ENCODE measurements around the gene BIRC6.
"Not testable (repeated sequence)": the region's sequence is repeated elsewhere in the genome, so short reads cannot be mapped to it uniquely, and the experiment has no call there.

Gene BIRC6

DNA sequence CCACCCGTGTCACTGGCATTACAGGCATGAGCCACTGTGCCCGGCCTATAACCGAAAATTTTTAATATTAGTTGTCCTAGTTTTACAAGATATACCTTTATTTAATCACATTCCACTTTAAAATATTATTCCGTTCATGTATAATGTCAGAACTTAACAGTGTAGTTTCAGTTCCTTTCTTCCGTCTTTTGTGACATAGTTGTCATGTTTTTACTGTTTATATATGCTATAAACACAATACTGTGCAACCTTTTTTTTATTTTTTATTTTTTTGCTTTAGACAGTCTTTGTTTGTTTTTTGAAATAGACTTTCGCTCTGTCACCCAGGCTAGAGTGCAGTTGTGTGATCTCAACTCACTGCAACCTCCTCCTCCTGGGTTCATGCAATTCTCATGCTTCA is 141.5 kb downstream of the BIRC6 start:
- no peak for DNase-seq (ENCODE audit: low read depth, low spot score)

DNA sequence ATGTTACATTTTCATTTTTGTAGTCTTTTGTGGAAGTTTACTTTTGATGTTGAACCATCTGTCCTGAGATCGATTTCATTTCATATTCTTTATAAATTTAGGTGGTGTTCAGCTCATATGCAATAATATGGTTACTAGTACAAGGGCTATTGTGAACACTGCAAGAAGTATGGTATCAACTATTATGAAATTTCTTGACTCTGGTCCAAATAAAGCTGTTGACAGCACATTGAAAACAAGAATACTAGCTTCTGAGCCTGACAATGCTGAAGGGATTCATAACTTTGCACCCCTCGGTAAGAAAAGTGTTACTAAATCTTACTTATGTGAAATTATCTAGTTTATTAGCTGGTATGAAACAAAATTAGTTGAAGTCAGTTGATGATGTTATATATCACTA is 146.1 kb downstream of the BIRC6 start:
- DNase-seq (ENCODE audit: low read depth, low spot score): no peak

DNA sequence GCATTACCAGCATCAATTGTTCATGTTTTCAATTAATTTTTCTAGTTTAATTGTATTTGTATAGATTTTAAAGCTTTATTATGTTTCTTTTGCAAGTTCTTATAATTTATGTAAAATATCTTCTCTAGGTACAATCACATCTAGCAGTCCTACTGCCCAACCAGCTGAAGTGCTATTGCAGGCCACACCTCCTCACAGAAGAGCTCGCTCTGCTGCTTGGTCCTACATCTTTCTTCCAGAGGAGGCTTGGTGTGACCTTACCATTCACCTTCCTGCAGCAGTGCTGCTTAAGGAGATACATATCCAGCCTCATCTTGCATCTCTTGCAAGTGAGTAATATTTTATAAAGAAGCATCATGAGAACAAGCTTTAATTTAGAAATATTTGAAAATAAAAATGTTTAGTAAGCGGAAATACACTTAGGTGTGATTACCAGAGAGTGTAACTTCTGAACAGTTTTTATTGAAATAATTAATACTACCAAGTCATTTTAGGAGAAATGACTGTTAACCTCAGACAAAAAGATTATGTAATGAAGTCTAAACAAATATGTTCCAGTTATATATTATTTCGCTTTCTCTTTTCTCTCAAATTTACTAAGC is 148.2 kb downstream of the BIRC6 start:
- no peak for DNase-seq (ENCODE audit: low read depth, low spot score)

DNA sequence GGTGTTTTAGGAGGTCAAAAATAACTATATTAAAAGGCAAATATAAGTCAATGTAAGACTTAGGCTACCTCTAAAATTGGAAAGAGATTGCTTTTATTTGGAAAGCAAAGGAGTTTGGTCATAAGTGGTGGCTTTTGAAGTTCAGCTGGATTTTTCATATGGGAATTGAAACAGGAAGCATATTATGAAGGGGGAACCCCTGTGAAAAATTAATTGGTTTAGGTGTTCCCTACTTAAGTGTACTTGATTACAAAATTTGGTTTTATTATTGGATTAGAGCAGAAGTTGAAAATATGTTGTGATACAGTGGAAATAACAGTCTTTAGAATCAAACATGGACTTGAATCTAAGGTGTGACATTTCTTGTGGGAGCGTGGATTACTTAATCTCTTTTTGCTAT is 149.6 kb downstream of the BIRC6 start:
- no peak for DNase-seq (ENCODE audit: low read depth, low spot score)

DNA sequence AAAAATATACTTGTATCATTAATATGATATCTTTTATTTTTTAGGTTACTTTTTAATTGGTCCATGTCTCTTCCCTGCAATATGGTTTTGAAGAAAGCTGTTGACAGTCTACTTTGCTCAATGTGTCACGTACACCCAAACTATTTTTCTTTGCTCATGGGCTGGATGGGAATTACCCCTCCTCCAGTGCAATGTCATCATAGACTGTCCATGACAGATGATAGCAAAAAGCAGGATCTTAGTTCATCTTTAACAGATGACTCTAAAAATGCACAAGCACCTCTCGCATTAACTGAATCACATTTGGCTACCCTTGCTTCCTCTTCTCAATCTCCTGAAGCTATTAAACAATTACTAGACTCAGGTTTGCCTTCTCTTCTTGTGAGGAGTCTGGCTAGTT is 158.1 kb downstream of the BIRC6 start:
- no peak for DNase-seq (ENCODE audit: low read depth, low spot score)

DNA sequence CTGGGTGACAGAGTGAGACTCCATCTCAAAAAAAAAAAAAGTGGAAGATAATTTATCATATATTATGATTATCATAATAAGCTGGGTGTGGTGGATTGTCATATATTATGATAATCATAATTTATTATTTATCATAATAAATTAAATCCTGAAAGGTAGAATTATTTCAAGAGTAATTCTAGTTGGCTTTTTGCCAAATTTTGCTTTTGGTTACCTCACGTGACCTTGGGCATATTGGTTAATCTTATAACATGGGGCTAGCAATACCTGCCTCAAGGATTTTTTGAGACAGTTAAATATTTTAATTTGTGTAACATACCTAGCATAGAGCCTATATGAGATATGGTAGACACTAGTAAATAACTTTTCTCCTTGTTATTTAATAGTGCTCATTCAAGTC is 159.7 kb downstream of the BIRC6 start:
- DNase-seq (ENCODE audit: low read depth, low spot score): no peak

DNA sequence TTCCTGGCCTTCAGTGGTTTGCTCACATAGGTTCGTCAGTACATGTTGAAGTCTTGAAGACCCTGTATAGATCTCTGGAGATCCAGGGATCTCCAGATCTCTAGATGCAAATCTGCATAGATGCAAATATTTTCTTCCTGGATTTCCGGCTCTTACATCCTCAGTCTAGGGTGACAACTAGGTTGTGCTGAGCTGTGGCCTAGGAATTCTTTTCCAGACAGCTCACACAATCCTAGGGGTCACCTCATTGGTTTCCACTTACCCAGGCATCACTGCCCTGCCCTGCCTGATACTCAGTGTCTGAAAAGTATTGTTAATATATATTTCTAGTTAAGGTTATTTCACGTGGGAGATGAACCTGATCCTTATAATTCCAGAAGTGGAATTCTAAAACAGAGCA is 165.9 kb downstream of the BIRC6 start:
- peak; percentile 32 for DNase-seq (ENCODE audit: low read depth, low spot score)

DNA sequence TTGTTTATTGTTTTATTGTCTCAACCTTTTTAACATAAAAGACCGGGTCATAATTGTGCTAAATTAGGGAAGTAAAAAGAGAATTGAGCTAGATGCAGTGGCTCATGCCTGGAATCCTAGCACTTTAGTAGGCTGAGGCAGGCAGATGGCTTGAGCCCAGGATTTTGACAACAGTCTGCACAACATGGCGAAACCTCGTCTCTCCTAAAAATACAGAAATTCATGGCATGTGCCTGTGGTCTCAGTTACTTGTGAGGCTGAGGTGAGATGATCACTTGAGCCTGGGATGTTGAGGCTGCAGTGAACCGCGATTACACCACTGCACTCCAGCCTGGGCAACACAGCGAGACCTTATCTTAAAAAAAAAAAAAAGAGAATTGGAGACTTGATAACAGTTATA is 166.9 kb downstream of the BIRC6 start:
- DNase-seq (ENCODE audit: low read depth, low spot score): peak; percentile 47

DNA sequence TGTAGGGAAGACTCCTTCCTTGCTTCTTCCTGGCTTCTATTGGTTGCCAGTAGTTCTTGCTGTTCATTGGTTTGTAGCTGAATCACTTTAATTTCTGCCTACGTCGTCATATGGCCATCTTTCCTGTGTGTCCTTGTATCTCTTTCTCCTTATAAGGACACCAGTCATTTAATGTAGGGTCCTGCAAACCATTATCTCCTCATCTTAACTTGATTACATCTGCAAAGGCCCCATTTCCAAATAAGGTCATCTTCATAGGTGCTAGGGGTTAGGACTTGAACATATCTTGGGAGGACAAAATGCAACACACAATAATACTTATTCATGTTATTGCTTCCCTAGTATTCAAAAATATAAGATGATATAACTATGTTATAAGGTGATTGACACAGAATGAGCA is 175.5 kb downstream of the BIRC6 start:
- DNase-seq (ENCODE audit: low read depth, low spot score): no peak

DNA sequence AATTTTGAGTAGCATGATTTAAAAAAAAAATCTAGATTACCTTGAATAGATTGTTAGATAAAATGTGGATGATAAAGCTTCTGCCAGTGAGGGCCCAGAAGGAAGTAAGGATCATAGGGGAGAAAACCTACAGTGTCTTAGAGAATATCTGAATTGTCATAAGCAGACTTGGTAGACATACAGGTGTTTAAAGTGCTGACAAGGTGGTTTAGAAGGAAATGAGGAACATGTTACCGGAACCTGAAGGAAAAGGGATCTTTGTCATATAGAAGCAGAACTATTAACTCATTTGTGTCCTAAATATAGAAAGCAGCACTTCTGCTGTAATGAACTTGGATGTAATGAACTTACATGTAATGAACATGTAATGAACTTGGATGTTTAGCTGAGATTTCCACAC is 176.1 kb downstream of the BIRC6 start:
- DNase-seq (ENCODE audit: low read depth, low spot score): no peak

DNA sequence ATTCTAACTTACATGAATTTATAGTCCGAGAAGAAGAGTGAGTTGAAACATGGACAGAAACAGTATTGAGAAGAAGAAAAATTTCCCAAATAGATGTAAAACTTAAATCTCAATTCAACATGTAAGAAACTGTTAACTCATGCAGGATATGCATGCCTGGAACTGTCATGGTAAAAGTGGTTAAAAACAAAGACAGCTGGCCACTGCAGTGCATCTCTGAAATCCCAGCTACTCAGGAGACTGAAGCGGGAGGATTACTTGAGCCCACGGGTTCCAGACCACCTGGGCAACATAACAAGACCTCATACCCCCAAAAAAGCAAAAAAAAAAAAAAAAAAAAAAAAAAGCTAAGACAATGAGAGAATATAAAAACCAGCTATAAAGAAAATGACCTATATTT is 178.0 kb downstream of the BIRC6 start:
- no peak for DNase-seq (ENCODE audit: low read depth, low spot score)

DNA sequence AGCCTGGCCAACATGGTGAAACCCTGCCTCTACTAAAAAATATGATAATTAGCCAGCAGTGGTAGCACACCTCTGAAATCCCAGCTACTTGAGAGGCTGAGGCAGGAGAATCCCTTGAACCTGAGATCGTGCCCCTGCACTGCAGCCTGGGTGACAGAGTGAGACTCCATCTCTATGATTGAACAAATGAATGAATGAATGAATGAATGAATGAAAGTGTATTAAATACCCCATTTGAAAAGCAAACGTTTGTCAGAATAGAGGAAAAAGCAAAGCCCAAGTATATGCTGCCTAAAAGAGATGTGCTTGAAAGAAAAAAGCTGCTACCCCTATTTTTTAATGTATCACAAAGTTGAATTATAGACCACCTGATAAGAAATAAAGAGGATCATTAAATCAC is 181.9 kb downstream of the BIRC6 start:
- no peak for DNase-seq (ENCODE audit: low read depth, low spot score)

DNA sequence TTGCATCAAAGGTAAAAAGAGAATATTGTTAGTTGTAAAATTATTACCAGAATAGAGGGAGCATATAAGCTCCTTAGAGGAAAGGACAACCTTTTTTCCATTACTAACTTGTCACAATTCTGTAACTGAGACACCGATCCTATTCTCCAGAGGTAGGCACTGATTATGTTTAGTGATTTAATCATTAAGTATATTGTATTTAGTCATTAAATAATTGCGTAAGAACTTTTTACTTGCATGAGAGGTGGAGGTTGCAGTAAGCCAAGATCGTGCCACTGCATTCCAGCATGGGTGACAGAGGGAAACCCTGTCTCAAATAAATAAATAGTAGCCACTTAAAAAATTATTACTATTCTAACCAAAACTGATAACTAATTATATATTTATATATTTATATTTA is 195.7 kb downstream of the BIRC6 start:
- not testable (repeated sequence) for DNase-seq (ENCODE audit: low read depth, low spot score)

DNA sequence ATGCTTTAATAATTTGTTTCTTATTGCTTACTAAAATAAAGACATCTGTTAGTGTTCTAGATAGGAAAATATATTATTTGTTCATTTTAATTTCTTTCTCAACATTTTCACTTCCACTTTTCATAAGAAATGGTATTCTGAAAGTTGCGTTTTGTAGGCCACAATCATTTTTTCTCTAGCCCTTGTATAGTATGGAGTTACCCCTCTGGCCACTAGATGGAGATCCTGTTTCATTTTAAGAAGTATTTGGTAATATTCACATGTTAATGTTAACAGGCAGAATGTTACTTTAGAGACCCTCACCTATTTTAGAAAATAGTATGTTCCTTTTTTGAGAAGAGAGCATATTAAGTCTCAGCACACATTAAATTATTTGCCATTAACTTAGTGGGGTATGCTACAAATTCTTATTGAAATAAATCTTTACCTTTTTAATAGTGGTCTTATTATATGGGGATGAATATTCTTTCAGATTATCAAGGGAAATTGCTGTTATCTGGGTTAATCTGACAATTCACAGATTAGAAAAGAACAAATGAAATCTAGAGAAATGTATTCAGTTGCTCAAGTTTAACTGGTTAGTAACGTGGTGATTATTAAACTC is 197.1 kb downstream of the BIRC6 start:
- DNase-seq (ENCODE audit: low read depth, low spot score): peak; percentile 61

DNA sequence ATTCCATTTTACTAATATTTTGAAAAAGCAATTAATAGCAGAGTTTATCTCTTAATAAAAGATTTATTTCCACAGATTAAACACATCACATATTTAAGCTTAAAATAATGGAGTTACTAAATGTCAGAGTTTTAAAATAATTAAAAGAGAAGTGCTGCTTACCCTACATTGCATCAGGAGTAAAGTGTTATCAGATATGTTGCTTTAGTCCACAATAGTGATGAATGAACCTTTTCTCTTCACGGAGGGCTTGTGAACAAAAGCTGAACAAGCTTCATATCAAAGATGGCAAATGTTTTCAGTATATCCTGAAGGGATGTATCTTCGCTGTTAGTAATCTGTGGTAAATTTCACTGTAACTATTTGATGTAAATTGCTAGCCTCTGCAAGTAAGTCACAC is 201.7 kb downstream of the BIRC6 start:
- DNase-seq (ENCODE audit: low read depth, low spot score): no peak

DNA sequence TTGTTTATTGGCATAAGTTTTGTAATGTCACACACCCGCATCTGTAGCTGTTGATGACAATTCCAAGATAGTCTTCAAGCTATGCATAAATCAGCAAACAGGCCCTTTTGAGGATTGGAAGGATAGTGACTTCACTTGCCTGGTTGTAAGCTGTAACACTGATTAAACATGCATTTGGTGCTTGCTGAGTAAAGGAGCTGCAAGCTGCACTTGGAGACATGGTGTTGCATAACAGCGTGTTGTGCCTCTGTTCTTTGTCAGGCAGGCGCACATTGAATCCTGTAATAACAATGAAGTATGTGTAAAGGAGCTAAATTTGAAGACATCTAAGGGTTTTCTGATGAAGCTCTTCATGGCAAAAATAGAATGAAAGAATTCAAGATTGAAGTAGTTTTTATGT is 202.3 kb downstream of the BIRC6 start:
- peak; percentile 11 for DNase-seq (ENCODE audit: low read depth, low spot score)

DNA sequence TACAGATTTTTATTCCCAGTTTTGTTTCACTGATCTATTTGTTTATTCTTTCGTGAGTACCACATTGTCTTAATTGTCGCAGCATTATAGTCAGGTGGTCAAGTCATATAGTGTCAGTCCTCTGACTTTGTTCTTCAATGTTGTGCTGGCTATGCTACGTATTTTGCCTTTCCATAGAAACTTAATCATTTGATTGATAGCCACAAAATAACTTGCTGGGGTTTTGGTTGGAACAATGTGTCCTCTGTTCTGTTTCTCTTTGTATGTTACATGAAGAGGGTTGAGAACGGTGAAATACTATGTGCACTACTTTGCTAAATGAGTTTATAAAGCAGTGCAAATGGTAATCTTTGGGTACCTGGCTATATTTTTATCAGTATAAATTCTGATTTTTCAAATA is 206.1 kb downstream of the BIRC6 start:
- DNase-seq (ENCODE audit: low read depth, low spot score): no peak

DNA sequence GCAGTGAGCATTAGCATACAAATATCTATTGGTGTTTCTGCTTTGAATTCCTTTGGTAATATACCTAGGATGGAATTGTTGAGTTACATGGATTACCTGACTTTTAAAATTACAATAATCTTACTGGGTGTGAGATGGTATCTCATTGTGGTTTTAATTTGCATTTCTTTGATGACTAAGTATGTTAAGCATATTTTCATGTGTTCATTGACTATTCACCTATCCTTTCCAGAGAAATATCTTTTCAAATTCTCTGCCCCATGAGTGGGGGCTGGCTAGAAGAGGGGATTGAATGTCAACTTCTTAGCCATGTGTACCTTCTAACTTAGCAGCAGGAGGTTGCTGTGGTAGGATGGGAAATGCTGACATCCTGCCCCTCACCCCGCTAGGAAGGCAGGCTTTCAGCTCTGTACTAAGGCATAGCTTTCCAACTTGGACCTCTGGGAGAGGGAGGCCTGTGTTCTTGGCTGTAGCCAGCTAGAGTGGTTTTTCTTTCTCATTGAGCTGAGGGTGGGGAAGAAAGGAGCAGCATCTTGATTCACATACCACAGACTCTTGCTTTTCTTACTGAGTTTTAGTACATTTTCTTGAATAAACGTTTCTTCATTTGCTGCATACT is 207.7 kb downstream of the BIRC6 start:
- DNase-seq (ENCODE audit: low read depth, low spot score): peak; percentile 62

DNA sequence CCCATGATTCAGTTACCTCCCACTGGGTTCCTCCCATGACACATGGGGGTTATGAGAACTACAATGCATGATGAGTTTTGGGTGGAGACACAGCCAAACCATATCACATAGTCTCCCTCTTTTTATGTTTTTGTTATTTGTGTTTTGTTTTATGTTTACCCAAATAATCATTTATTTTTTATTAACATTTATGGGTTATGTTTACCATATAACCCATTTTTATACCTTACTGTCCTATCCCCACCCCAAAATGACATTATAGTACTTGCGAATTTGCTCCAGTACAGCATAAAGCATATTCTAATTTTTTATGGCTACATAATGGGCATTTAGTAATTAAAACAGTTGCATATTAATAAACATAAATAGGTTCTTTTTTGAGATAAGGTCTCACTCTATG is 209.1 kb downstream of the BIRC6 start:
- DNase-seq (ENCODE audit: low read depth, low spot score): no peak

DNA sequence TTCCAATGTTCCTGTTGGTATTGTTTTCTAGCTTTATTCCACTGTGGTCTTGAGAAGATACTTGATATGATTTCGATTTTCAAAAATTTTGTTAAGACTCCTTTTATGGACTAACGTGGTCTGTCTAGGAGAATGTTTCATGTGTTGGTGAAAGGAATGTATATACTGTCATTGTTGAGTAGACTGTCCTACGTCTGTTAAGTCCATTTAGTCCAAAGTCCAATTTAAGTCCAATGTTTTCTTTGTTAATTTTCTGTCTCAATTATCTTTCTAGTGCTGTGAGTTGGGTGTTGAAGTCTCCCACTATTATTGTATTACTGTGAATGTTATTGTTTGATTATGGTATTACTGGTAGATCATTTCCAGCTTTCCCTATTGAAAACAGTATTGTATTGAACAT is 215.2 kb downstream of the BIRC6 start:
- DNase-seq (ENCODE audit: low read depth, low spot score): no peak

DNA sequence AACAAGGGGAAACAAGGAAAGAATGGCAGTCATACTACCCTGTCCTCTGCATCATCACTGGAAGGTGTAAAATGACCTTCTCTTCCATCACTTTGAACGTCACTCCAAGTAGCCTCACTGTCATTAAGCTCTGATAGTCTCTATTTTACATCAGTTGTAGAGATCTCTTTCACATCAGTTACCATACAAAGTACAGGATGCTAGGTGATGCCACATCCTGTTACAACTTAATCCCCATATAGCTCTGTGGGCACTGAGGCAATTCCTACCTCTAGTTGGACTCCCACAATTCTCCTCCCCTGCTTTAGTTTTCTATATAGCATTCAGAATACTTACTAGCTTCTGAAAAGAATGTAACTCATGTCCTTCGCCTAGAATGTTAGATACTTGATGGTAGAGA is 215.9 kb downstream of the BIRC6 start:
- no peak for DNase-seq (ENCODE audit: low read depth, low spot score)

DNA sequence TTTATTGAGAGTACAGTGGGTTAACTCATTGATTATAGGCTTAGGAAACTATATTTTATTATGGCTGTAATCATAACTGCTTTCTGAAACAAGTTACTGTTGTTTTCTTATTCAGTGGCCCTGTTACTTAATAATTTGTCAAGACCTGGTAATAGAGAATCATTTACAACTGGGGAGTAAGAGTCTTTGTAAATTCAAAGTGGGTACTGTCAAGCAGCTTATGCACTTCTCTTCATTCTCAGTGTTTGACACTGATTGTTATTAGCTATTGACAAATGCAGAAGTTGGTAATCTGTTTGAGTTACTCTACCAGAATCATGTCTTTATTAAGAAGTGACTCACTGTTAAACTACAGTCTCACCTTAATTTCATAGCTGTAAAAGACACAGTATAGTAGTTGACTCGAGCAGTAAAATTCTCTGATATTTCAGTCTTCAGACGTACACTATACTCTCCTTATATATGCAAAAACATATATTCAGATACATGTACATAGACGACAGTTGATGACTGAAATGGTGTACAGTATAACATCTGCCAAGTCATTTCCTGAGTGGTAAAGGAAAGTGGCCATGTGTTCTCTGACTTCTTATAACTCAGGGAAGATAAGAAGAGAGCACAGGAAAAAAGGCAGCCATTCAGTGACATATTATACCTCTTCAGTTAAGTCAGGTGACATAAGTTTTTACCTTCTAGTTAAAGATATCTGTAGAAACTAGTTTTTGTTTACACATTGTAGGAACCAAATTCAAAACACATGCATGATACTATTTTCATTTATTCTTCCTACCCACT is 235.0 kb downstream of the BIRC6 start:
- no peak for DNase-seq (ENCODE audit: low read depth, low spot score)

DNA sequence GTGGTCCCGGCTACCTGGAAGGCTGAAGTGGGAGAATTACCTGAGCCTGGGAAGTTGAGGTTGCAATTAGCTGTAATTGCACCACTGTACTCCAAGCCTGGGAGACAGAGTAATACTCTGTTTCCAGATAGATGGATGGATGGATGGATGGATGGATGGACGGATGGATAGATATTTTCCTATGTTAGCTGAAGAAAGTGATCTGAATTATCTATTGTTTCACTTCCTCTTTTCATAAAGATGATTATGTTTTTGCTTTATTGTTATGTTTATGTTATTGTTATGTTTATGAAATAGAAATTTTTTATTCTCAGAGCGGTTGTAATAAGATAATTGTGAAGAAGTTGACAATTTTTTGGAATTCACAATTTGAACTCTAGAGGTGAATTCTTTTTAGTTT is 237.8 kb downstream of the BIRC6 start:
- no peak for DNase-seq (ENCODE audit: low read depth, low spot score)
